Ovary (tissue), 3 donors: ENCODE measurements around the gene KLHL24.

Experiments
- EP300 ChIP-seq: sonication (generic); formaldehyde crosslinking; IDR thresholded peaks from one replicate; pipeline ENCODE4 v1.6.1; 2017; ENCODE audit warnings: antibody characterized with exemption
- POLR2A ChIP-seq: fragments of 450-650 bp; IDR thresholded peaks from one replicate; pipeline ENCODE4 v1.6.1; 2017; ENCODE audit warnings: antibody characterized with exemption, mild to moderate bottlenecking, moderate library complexity
- TF ChIP-seq, protein P1 (sequence below), 3 donors: fragments of 450-650 bp in 2 of 3; fragments of 200-600 bp in 1 of 3; IDR thresholded peaks; one replicate each; pipeline versions ENCODE4 v1.5.1 to v1.8.0; 2016 to 2022; ENCODE audit warnings: antibody characterized with exemption in 3 of 3, mild to moderate bottlenecking in 1 of 3
- donor health status: DM: no; HTN: no; CAD: no.

DNA sequence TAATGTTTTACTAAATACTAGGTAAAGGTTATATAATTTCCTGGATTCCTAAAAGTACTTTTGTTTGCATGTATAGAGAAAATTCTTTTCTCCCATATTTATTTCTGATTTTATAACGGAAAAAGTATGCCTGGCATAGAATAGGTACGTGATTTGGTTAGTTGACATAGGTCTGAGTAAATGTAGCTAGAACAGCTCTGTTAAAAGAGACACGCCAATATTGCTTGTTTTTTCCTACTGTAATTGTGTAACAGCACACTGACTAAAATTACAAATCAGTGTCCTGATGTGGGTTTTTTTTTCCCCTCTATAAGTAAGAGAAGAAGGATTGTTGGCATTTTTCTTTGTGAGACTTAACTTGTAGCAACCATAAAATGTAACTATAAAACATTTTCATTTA, 26.7 kb downstream of the KLHL24 start:
- TF ChIP-seq, protein P1, sequence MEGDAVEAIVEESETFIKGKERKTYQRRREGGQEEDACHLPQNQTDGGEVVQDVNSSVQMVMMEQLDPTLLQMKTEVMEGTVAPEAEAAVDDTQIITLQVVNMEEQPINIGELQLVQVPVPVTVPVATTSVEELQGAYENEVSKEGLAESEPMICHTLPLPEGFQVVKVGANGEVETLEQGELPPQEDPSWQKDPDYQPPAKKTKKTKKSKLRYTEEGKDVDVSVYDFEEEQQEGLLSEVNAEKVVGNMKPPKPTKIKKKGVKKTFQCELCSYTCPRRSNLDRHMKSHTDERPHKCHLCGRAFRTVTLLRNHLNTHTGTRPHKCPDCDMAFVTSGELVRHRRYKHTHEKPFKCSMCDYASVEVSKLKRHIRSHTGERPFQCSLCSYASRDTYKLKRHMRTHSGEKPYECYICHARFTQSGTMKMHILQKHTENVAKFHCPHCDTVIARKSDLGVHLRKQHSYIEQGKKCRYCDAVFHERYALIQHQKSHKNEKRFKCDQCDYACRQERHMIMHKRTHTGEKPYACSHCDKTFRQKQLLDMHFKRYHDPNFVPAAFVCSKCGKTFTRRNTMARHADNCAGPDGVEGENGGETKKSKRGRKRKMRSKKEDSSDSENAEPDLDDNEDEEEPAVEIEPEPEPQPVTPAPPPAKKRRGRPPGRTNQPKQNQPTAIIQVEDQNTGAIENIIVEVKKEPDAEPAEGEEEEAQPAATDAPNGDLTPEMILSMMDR (IDR thresholded peaks at IDR 0.05) = no peak
- TF ChIP-seq POLR2A (no peak), EP300 (no peak)
